Keratinocyte (primary cell): Measurements from ENCODE around the gene JAKMIP3. TPM values are rescaled to one million over a fixed set of nuclear protein-coding genes. Genes with fewer than 3 reads are reported as not detected.

ENCODE experiments used
- DNase-seq: peaks from one replicate; pipeline ENCODE4 v3.0.0-alpha.2; 2011; ENCODE audit warnings: low read depth, missing footprints, low spot score
- FAIRE-seq: peaks from 2 replicates; lab custom pipeline; 2011; peaks lifted over from hg19 to GRCh38; lab: Jason Lieb, UNC
- H2AFZ ChIP-seq: 2 replicates; pipeline ENCODE4 v1.6.0; 2012; ENCODE audit warnings: low read length, control low read depth, inconsistent platforms; ENCODE audit not compliant: control insufficient read depth
- H3K27ac ChIP-seq: 2 replicates; pipeline ENCODE4 v1.5.1; 2011; ENCODE audit warnings: low read length; ENCODE audit not compliant: control insufficient read depth, insufficient read depth
- H3K27me3 ChIP-seq: 3 replicates; pipeline ENCODE4 v1.6.0; 2011; ENCODE audit warnings: low read length; ENCODE audit not compliant: control insufficient read depth, insufficient read depth; ENCODE audit errors: extremely low read depth
- H3K36me3 ChIP-seq, 2 experiments: 2 replicates in 1 of 2; 3 replicates in 1 of 2; pipeline ENCODE4 v1.5.1; 2011; ENCODE audit warnings: low read length in 2 of 2, mild to moderate bottlenecking in 1 of 2; ENCODE audit not compliant: control insufficient read depth in 2 of 2, insufficient read depth in 2 of 2; ENCODE audit errors: extremely low read depth in 1 of 2
- H3K4me1 ChIP-seq: 3 replicates; pipeline ENCODE4 v1.5.1; 2011; ENCODE audit warnings: low read length; ENCODE audit not compliant: control insufficient read depth, insufficient read depth; ENCODE audit errors: extremely low read depth
- H3K4me2 ChIP-seq: 3 replicates; pipeline ENCODE4 v1.6.0; 2011; ENCODE audit warnings: low read depth, low read length; ENCODE audit not compliant: control insufficient read depth, insufficient read depth; ENCODE audit errors: extremely low read depth
- H3K4me3 ChIP-seq, 3 experiments: fragments of 200-600 bp in 1 of 3; sonication (generic) in 1 of 3; 2 replicates in 2 of 3; 3 replicates in 1 of 3; pipeline ENCODE4 v1.5.1; 2011 to 2016; ENCODE audit warnings: low read length in 3 of 3, mild to moderate bottlenecking in 3 of 3, control low read depth in 2 of 3, inconsistent platforms in 1 of 3, low read depth in 1 of 3, mixed read lengths in 1 of 3, mixed run types in 1 of 3, moderate library complexity in 1 of 3; ENCODE audit not compliant: control insufficient read depth in 2 of 3, insufficient read depth in 2 of 3; ENCODE audit errors: extremely low read depth in 1 of 3
- H3K79me2 ChIP-seq: 2 replicates; pipeline ENCODE4 v1.6.0; 2012; ENCODE audit warnings: low read length; ENCODE audit not compliant: control insufficient read depth, insufficient read depth
- H3K9ac ChIP-seq: 3 replicates; pipeline ENCODE4 v1.6.0; 2011; ENCODE audit warnings: low read length; ENCODE audit not compliant: control insufficient read depth, insufficient read depth; ENCODE audit errors: extremely low read depth
- H3K9me1 ChIP-seq: 3 replicates; pipeline ENCODE4 v1.6.0; 2011; ENCODE audit warnings: low read length; ENCODE audit not compliant: control insufficient read depth, insufficient read depth; ENCODE audit errors: extremely low read depth
- H3K9me3 ChIP-seq: 2 replicates; pipeline ENCODE4 v1.5.1; 2012; ENCODE audit warnings: low read depth, low read length; ENCODE audit not compliant: control insufficient read depth
- H4K20me1 ChIP-seq: 3 replicates; pipeline ENCODE4 v1.6.0; 2011; ENCODE audit warnings: low read length; ENCODE audit not compliant: control insufficient read depth, insufficient read depth; ENCODE audit errors: extremely low read depth
- EZH2 ChIP-seq: IDR thresholded peaks from one replicate; pipeline ENCODE4 v1.6.1; 2012; ENCODE audit warnings: inconsistent platforms, mild to moderate bottlenecking, low read length, moderate library complexity
- dilution Hi-C: fragments of 300-500 bp; cut with MboI; formaldehyde crosslinking; loops from one replicate; pipeline ENCODE4 v1.7.0; 2020; ENCODE audit warnings: low sequenced_read_pairs; ENCODE audit not compliant: extremely low pct_ligation_motif_present
- polyA plus RNA-seq, 5 experiments: library from polyadenylated mRNA; depleted of rRNA in 3 of 5; stranded (reverse) in 3 of 5; stranded (forward) in 1 of 5; unstranded in 1 of 5; fragments of >200 nt; gene quantifications; 1 replicate in 1 of 5; 2 replicates in 3 of 5; 3 replicates in 1 of 5; pipeline versions ENCODE4 v1.2.1 to v1.2.3, GENCODE V29; 2011 to 2012; ENCODE audit warnings: missing spikeins in 2 of 5, low read depth in 1 of 5, low replicate concordance in 1 of 5
- TF ChIP-seq, protein P1 (sequence below), 3 experiments: IDR thresholded peaks in 1 of 3; conservative IDR thresholded peaks in 1 of 3; optimal IDR thresholded peaks in 1 of 3; 2 replicates in 2 of 3; 3 replicates in 1 of 3; pipeline versions ENCODE3 to v1.5.1; 2011; ENCODE audit warnings: low read length in 3 of 3, mild to moderate bottlenecking in 3 of 3, moderate library complexity in 2 of 3, control low read depth in 1 of 3, inconsistent platforms in 1 of 3; ENCODE audit not compliant: insufficient read depth in 2 of 3; ENCODE audit errors: extremely low read depth in 1 of 3

JAKMIP3 gene
- polyA plus RNA-seq, 1 donor (not counting 4 experiments of a cell fraction or from before 2014, with no cell fraction given): 0.05 TPM

DNA sequence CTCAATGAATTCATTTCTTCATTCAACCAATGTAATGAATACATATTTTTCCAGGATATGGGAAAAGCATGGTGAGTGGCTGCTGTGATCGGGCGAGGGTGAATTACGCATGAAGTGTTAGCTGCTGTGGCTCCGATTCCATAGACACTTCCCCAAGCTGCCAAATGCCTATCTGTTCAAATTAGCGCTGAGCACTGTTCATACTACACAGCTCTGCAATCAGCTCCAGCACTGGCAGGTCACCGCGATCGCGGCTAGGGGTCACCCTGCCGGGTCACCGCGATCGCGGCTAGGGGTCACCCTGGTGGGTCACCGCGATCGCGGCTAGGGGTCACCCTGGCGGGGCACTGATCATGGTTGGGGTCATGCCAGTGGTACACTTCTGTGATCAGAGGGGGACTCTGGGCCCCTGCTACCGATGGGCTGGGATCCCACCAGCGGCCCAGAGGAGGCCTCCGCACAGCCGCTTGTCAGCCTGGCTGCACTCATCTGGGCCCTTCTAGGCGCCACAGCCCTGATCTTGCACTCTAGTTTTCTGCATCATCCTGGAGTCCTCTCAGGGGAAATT is 49.3 kb downstream of the JAKMIP3 start:
- DNase-seq: no peak
- H3K27ac ChIP-seq: no peak overlapping the region
- H3K27me3 ChIP-seq: peaks cover 8% of the 10 kb centered on the region
- no peak for FAIRE-seq
- H3K9ac ChIP-seq: no peak overlapping the region
- H2AFZ ChIP-seq: no peak overlapping the region
- H4K20me1 ChIP-seq: no peaks in the 10 kb centered on the region
- no peak overlapping the region for H3K4me2 ChIP-seq
- H3K4me3 ChIP-seq: no peak overlapping the region
- no peaks in the 10 kb centered on the region for H3K36me3 ChIP-seq
- TF ChIP-seq, protein P1, sequence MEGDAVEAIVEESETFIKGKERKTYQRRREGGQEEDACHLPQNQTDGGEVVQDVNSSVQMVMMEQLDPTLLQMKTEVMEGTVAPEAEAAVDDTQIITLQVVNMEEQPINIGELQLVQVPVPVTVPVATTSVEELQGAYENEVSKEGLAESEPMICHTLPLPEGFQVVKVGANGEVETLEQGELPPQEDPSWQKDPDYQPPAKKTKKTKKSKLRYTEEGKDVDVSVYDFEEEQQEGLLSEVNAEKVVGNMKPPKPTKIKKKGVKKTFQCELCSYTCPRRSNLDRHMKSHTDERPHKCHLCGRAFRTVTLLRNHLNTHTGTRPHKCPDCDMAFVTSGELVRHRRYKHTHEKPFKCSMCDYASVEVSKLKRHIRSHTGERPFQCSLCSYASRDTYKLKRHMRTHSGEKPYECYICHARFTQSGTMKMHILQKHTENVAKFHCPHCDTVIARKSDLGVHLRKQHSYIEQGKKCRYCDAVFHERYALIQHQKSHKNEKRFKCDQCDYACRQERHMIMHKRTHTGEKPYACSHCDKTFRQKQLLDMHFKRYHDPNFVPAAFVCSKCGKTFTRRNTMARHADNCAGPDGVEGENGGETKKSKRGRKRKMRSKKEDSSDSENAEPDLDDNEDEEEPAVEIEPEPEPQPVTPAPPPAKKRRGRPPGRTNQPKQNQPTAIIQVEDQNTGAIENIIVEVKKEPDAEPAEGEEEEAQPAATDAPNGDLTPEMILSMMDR (optimal IDR thresholded peaks at IDR 0.05 in 1 of 3, IDR thresholded peaks at IDR 0.05 in 1 of 3, conservative IDR thresholded peaks at IDR 0.05 in 1 of 3; ENCODE audit: extremely low read depth in 1 of 3, insufficient read depth in 2 of 3, low read length in 3 of 3): no peak
- no peak for TF ChIP-seq EZH2
- no peaks in the 10 kb centered on the region for H3K79me2 ChIP-seq
- dilution Hi-C loops: no loop called here
- no peaks in the 10 kb centered on the region for H3K9me1 ChIP-seq
- no peaks in the 10 kb centered on the region for H3K4me1 ChIP-seq
- no peaks in the 10 kb centered on the region for H3K9me3 ChIP-seq

Other genes with a start within 250 kb of the JAKMIP3 start
- gene PPP2R2D, start 164.9 kb upstream of the JAKMIP3 start, polyA plus RNA-seq: 37.7 to 49.1 TPM (median 42.4 TPM) in 3 replicates
- 42.7 to 77.9 TPM (median 55.2 TPM) in 3 replicates for gene BNIP3, start 84.0 kb upstream of the JAKMIP3 start, polyA plus RNA-seq
- gene DPYSL4, start 121.0 kb downstream of the JAKMIP3 start, polyA plus RNA-seq: 7.4 to 10.0 TPM (median 8.6 TPM) in 3 replicates
- gene STK32C, start 242.0 kb downstream of the JAKMIP3 start, polyA plus RNA-seq: 4.0 to 4.7 TPM (median 4.1 TPM) in 3 replicates